Measurements from ENCODE around the gene RAD54L. TPM values are rescaled to one million over a fixed set of nuclear protein-coding genes. Genes with fewer than 3 reads are reported as not detected.

Gene RAD54L
- total and polyA plus RNA-seq, 8 donors, result 4.8 to 16.5 (median 10.8) TPM

DNA sequence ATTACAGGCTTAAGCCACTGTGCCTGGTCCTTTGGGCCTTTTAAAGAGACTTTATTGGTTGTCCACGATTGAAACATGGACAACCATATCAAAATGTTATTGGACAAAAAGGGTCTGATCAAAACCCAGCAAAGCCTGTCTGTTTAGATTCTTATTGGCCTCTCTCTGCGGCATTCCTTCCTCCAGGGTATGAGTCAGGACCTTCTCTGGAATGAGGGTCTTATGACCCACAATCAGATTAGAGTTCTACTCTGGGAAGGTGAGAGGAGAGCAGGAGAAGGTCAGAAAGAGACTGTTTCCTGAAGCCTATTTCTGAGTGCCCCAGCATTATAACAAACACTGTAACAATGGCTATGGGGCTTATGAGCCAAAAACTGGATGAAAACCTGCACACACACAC lies 36.5 kb upstream of the RAD54L start:
- Histone ChIP-seq H3K4me1 (no peaks in the 10 kb centered on the region), H3K36me3 (no peaks in the 10 kb centered on the region), H3K27me3 (no peaks in the 10 kb centered on the region), H3K27ac (no peak overlapping the region), H3K4me3 (no peak overlapping the region), H3K9me3 (no peaks in the 10 kb centered on the region)
- no peak for DNase-seq
- no peak for ATAC-seq
- intact Hi-C loops (cut with DNase I), result no loop called here
- TF ChIP-seq, protein P1, sequence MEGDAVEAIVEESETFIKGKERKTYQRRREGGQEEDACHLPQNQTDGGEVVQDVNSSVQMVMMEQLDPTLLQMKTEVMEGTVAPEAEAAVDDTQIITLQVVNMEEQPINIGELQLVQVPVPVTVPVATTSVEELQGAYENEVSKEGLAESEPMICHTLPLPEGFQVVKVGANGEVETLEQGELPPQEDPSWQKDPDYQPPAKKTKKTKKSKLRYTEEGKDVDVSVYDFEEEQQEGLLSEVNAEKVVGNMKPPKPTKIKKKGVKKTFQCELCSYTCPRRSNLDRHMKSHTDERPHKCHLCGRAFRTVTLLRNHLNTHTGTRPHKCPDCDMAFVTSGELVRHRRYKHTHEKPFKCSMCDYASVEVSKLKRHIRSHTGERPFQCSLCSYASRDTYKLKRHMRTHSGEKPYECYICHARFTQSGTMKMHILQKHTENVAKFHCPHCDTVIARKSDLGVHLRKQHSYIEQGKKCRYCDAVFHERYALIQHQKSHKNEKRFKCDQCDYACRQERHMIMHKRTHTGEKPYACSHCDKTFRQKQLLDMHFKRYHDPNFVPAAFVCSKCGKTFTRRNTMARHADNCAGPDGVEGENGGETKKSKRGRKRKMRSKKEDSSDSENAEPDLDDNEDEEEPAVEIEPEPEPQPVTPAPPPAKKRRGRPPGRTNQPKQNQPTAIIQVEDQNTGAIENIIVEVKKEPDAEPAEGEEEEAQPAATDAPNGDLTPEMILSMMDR (IDR thresholded peaks at IDR 0.05), result no peak

DNA sequence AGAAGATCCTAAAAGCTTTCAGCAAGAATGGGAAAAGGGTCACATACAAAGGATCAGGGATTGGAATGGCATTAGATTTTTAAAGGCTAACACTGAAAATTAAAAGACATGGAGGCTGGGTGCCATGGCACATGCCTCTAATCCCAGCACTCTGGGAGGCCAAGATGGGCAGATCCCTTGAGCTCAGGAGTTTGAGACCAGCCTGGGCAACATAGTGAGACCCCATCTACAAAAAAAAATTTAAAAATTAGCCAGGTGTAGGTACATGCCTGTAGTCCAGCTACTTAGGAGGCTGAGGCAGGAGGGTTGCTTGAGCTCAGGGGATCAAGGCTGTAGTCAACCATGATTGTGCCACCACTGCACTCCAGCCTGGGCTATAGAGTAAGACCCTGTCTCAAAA lies 32.1 kb upstream of the RAD54L start:
- Histone ChIP-seq H3K27ac (no peak overlapping the region), H3K9me3 (no peaks in the 10 kb centered on the region), H3K27me3 (no peaks in the 10 kb centered on the region), H3K4me1 (no peaks in the 10 kb centered on the region), H3K4me3 (no peak overlapping the region), H3K36me3 (no peaks in the 10 kb centered on the region)
- ATAC-seq (no peak), DNase-seq (no peak)
- intact Hi-C loops (cut with DNase I), result no loop called here
- TF ChIP-seq, protein P1 (IDR thresholded peaks at IDR 0.05), result no peak

DNA sequence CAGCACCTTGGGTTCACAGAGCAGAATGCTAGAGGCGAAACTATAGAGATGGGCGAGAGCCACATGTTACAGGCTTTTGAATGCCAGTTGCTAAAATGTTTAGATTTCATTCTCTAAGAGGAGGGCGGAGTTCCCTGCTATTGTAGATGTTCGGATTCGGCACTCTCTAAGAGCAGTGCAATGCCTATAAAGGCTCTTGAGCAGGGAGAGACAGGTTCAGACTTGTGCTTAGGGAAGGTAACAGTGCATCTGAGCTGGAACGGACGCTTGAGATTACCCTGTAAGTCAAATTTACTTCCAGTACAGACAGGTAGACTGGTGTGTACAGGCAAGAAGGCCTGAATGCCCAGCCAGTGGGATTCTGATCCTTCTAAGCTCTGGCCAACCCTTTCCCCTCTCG lies 29.1 kb upstream of the RAD54L start:
- intact Hi-C loops (cut with DNase I), result no loop called here
- H3K27me3 ChIP-seq, result no peaks in the 10 kb centered on the region
- no peaks in the 10 kb centered on the region for H3K36me3 ChIP-seq
- TF ChIP-seq, protein P1 (IDR thresholded peaks at IDR 0.05), result no peak
- no peak overlapping the region for H3K27ac ChIP-seq
- no peak for DNase-seq
- ATAC-seq, result peak; percentile 15
- no peak overlapping the region for H3K4me3 ChIP-seq
- H3K9me3 ChIP-seq, result no peaks in the 10 kb centered on the region
- H3K4me1 ChIP-seq, result no peaks in the 10 kb centered on the region

DNA sequence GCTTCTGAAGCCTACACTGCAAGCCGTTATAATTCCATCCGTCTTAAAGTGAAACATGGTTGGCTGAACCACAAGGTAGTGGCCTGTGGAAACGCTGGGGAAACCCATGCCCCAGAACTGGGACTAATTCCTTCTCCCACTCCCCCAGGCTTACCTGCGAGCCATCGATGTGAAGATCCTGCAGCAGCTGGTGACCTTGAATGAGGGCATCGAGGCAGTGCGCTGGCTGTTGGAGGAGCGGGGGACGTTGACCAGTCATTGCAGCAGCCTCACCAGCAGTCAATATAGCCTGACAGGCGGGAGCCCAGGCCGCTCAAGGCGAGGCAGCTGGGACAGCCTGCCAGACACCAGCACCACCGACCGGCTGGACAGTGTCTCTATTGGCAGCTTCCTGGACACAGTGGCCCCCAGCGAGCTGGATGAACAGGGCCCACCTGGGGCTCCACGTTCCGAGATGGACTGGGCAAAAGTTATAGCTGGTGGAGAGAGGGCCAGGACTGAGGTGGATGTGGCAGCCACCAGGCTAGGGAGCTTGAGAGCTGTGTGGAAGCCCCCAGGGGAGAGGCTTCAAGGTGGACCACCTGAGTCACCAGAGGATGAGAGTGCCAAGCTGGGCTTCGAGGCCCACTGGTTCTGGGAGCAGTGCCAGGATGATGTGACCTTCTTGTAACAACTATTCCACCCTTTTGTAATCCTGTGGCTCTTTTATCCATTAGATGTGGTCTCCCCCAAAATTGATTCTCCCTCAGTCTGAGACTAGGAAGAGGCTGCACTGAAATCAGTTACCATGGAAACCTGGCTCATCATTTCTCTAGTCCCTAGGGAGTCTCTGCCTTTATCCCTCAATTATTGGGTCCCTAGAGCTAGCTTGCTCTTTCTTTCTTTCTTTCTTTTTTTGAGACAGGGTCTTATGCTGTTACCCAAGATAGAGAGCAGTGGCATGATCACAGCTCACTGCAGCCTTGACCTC lies 27.7 kb upstream of the RAD54L start:
- TF ChIP-seq, protein P1 (IDR thresholded peaks at IDR 0.05), result no peak
- ATAC-seq (no peak), DNase-seq (no peak)
- Histone ChIP-seq H3K9me3 (no peaks in the 10 kb centered on the region), H3K4me1 (no peaks in the 10 kb centered on the region), H3K4me3 (no peak overlapping the region), H3K27ac (no peak overlapping the region), H3K36me3 (no peaks in the 10 kb centered on the region), H3K27me3 (no peaks in the 10 kb centered on the region)
- intact Hi-C loops (cut with DNase I), result loop anchor here in 1 of 2 donors (5.0 kb wide), 1 partner anchor 183 kb away; no protein-coding TSS in a partner anchor

DNA sequence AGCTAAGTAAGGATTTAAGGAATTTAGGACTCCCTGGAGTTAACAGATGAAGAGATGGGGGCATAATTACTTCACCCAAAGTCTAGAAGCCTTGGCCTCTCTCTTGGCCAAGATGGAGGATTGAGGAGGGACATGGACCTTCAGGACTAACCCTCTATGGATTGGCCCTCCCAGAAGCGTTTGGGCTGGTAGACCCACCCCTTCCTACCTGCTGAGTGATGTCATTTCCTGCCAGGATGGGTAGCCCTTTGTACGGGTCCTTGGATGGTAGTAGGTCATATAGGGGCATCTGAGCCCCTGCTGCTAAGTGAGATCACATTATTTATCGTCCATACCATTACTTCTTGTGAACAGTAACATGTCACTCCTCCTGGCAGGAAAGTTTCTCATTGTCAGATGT lies 26.8 kb upstream of the RAD54L start:
- TF ChIP-seq, protein P1 (IDR thresholded peaks at IDR 0.05), result no peak
- H3K9me3 ChIP-seq, result no peaks in the 10 kb centered on the region
- H3K4me3 ChIP-seq, result no peak overlapping the region
- H3K27ac ChIP-seq, result no peak overlapping the region
- ATAC-seq (no peak), DNase-seq (no peak)
- no peaks in the 10 kb centered on the region for H3K36me3 ChIP-seq
- no peaks in the 10 kb centered on the region for H3K4me1 ChIP-seq
- intact Hi-C loops (cut with DNase I), result loop anchor here in 1 of 2 donors (5.0 kb wide), 1 partner anchor 184 kb away; no protein-coding TSS in a partner anchor
- no peaks in the 10 kb centered on the region for H3K27me3 ChIP-seq
